K562 (cell line): ENCODE data around the gene TEX14. TPM values are rescaled to one million over a fixed set of nuclear protein-coding genes. Genes with fewer than 3 reads are reported as not detected.

Experiments
- CC2D1A ChIP-seq: fragments of 450-650 bp; IDR thresholded peaks from 2 replicates; pipeline ENCODE4 v1.6.1; 2017; ENCODE audit warnings: mild to moderate bottlenecking
- CHD4 ChIP-seq: fragments of 200-600 bp; sonication (generic); IDR thresholded peaks from 3 replicates; pipeline ENCODE4 v1.6.1; 2012; ENCODE audit warnings: low read depth, mild to moderate bottlenecking, mixed read lengths, low read length, inconsistent platforms; ENCODE audit not compliant: insufficient read depth, insufficient replicate concordance, poor library complexity, severe bottlenecking
- HEY1 ChIP-seq: fragments of 250-450 bp; sonication (Bioruptor Pico); IDR thresholded peaks from 2 replicates; pipeline ENCODE4 v1.5.0; 2020; ENCODE audit warnings: mild to moderate bottlenecking, moderate library complexity, borderline replicate concordance
- KDM2B ChIP-seq: fragments of 250-450 bp; sonication (Bioruptor Pico); IDR thresholded peaks from 2 replicates; pipeline ENCODE4 v1.8.0; 2021; ENCODE audit warnings: mild to moderate bottlenecking, moderate library complexity
- KDM4B ChIP-seq, 2 experiments: fragments of 450-650 bp in 1 of 2; sonication (generic) in 1 of 2; IDR thresholded peaks; 2 replicates each; pipeline ENCODE4 v1.6.1; 2016 to 2017; ENCODE audit warnings: borderline replicate concordance in 2 of 2, antibody characterized with exemption in 1 of 2, low read depth in 1 of 2, mild to moderate bottlenecking in 1 of 2
- LARP7 ChIP-seq: fragments of 450-650 bp; IDR thresholded peaks from 2 replicates; pipeline ENCODE4 v1.6.1; 2016
- NFE2 ChIP-seq: IDR thresholded peaks from 2 replicates; pipeline ENCODE4 v1.6.1; 2014; ENCODE audit warnings: antibody characterized with exemption, low read depth
- NFYB ChIP-seq: IDR thresholded peaks from 2 replicates; pipeline ENCODE4 v1.6.1; 2011; ENCODE audit warnings: mild to moderate bottlenecking, moderate library complexity; ENCODE audit not compliant: insufficient read length; ENCODE audit errors: extremely low read depth
- PML ChIP-seq: IDR thresholded peaks from 2 replicates; pipeline ENCODE4 v1.6.1; 2012; ENCODE audit warnings: low read length, inconsistent platforms
- POU5F1 ChIP-seq: fragments of 150-350 bp; IDR thresholded peaks from 2 replicates; pipeline ENCODE4 v1.6.1; 2014; ENCODE audit warnings: borderline replicate concordance, low read length, low read depth, mild to moderate bottlenecking; ENCODE audit not compliant: partially characterized antibody
- RBFOX2 ChIP-seq: fragments of 200-400 bp; formaldehyde crosslinking; IDR thresholded peaks from 2 replicates; pipeline ENCODE4 v1.6.1; 2017; ENCODE audit warnings: low read depth, mild to moderate bottlenecking, low read length, moderate library complexity
- RBM25 ChIP-seq: fragments of 200-400 bp; formaldehyde crosslinking; IDR thresholded peaks from 2 replicates; pipeline ENCODE4 v1.6.1; 2018; ENCODE audit warnings: low read length, low read depth, moderate library complexity; ENCODE audit not compliant: severe bottlenecking
- SRSF7 ChIP-seq: fragments of 200-400 bp; formaldehyde crosslinking; optimal IDR thresholded peaks from 2 replicates; pipeline ENCODE3; 2017; ENCODE audit warnings: mild to moderate bottlenecking, low read depth, low read length
- TCF7L2 ChIP-seq: fragments of 150-350 bp; IDR thresholded peaks from 2 replicates; pipeline ENCODE4 v1.6.1; 2016; ENCODE audit warnings: low read depth, mild to moderate bottlenecking, low read length, moderate library complexity
- ZNF316 ChIP-seq: fragments of 450-650 bp; IDR thresholded peaks from 2 replicates; pipeline ENCODE4 v1.6.1; 2016
- polyA plus RNA-seq, 8 experiments: library from polyadenylated mRNA; depleted of rRNA in 4 of 8; stranded (reverse) in 5 of 8; unstranded in 3 of 8; fragments of >200 nt; fragmentation: Nextera tagmentation in 2 of 8; fragmentation: Illumina TruSeq in 1 of 8; extraction: Ambion mirVana in 2 of 8; extraction: Trizol in 1 of 8; gene quantifications; 2 replicates each; pipeline versions ENCODE4 v1.2.1 to v1.2.3, GENCODE V29; 2011 to 2014; ENCODE audit warnings: inconsistent platforms in 1 of 8, missing spikeins in 1 of 8
- total RNA-seq, 7 experiments: library from RNA; depleted of rRNA in 6 of 7; stranded (reverse); fragments of >200 nt in 6 of 7; fragmentation: Illumina TruSeq in 2 of 7; extraction: Trizol in 2 of 7; gene quantifications; 2 replicates each; pipeline versions ENCODE4 v1.2.1 to v1.2.3, GENCODE V29; 2011 to 2021; ENCODE audit warnings: low replicate concordance in 1 of 7
- TF ChIP-seq, protein P1 (sequence below): sonication (generic); formaldehyde crosslinking; IDR thresholded peaks from 2 replicates; pipeline ENCODE4 v1.8.0; 2022; ENCODE audit warnings: missing genetic modification reagents, mild to moderate bottlenecking, borderline replicate concordance
- TF ChIP-seq, protein P2 (sequence below): fragments of 450-650 bp; formaldehyde crosslinking; IDR thresholded peaks from 2 replicates; pipeline ENCODE4 v1.4.0; 2020; ENCODE audit warnings: mild to moderate bottlenecking, moderate library complexity
- TF ChIP-seq, protein P3 (sequence below): fragments of 200-800 bp; sonication (Bioruptor generic); IDR thresholded peaks from 2 replicates; pipeline ENCODE4 v1.6.1; 2017; ENCODE audit warnings: missing genetic modification characterization, missing compliant biosample characterization
- TF ChIP-seq, protein P4 (sequence below): sonication (generic); formaldehyde crosslinking; IDR thresholded peaks from 2 replicates; pipeline ENCODE4 v1.8.1; 2022; ENCODE audit warnings: missing genetic modification reagents
- TF ChIP-seq, protein P5 (sequence below): fragments of 250-450 bp; sonication (Bioruptor Pico); IDR thresholded peaks from 2 replicates; pipeline ENCODE4 v1.8.0; 2021; ENCODE audit warnings: borderline replicate concordance, mild to moderate bottlenecking, moderate library complexity; ENCODE audit not compliant: poor library complexity, severe bottlenecking

TEX14 gene
- total and polyA plus RNA-seq, 9 of the 15 experiments (the other 6 are each of a cell fraction or from before 2014, with no cell fraction given): 0.05 to 0.12 (median 0.09) TPM; not detected in 1

DNA sequence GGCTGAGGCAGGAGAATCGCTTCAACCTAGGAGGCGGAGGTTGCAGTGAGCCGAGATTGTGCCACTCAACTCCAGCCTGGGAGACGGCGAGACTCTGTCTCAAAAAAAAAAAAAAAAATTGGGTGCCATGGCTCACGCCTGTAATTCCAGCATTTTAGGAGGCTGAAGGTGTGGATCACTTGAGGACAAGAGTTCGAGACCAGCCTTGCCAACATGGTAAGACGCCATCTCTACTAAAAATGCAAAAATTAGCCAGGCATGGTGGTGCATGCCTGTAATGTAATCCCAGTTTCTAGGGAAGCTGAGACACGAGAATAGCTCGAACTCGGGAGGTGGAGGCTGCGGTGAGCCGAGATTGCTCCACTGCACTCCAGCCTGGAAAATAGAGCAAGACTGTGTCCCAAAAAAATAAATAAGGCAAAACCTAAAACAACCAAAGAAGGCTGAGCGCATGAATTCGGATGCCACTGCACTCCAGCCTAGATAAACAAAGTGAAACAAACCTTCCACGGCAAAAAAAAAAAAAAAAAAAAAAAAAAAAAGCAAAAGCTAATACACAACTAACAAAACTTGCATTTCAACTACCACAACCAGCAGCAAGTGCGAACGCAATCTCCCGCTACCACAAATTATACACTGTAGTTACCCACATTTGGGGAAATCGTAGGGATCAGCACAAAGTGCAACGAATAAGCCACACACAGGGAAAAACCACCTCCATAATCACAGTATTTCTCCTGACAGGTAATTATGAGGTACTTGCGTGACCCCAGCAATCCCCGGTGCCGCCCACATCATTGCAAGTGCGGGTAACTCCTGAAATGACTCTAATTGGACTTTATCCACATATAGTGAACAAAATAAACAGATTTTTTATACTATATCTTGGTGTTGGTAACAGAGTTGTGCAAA is 25.6 kb downstream of the TEX14 start (continued):
- TF ChIP-seq, protein P1, sequence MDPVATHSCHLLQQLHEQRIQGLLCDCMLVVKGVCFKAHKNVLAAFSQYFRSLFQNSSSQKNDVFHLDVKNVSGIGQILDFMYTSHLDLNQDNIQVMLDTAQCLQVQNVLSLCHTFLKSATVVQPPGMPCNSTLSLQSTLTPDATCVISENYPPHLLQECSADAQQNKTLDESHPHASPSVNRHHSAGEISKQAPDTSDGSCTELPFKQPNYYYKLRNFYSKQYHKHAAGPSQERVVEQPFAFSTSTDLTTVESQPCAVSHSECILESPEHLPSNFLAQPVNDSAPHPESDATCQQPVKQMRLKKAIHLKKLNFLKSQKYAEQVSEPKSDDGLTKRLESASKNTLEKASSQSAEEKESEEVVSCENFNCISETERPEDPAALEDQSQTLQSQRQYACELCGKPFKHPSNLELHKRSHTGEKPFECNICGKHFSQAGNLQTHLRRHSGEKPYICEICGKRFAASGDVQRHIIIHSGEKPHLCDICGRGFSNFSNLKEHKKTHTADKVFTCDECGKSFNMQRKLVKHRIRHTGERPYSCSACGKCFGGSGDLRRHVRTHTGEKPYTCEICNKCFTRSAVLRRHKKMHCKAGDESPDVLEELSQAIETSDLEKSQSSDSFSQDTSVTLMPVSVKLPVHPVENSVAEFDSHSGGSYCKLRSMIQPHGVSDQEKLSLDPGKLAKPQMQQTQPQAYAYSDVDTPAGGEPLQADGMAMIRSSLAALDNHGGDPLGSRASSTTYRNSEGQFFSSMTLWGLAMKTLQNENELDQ: no peak
- TF ChIP-seq KDM4B (IDR thresholded peaks at IDR 0.05; ENCODE audit: borderline replicate concordance in 2 of 2, low read depth in 1 of 2) (peak in 1 of 2 experiments; percentile 94; a peak in 2 of 4 replicates), CHD4 (no peak), PML (peak; percentile 98), NFE2 (no peak), POU5F1 (no peak), RBFOX2 (peak; percentile 70), HEY1 (no peak), TCF7L2 (no peak), LARP7 (no peak), RBM25 (no peak), ZNF316 (peak; percentile 87), SRSF7 (no peak), KDM2B (no peak), CC2D1A (no peak), NFYB (no peak)
- TF ChIP-seq, protein P2, sequence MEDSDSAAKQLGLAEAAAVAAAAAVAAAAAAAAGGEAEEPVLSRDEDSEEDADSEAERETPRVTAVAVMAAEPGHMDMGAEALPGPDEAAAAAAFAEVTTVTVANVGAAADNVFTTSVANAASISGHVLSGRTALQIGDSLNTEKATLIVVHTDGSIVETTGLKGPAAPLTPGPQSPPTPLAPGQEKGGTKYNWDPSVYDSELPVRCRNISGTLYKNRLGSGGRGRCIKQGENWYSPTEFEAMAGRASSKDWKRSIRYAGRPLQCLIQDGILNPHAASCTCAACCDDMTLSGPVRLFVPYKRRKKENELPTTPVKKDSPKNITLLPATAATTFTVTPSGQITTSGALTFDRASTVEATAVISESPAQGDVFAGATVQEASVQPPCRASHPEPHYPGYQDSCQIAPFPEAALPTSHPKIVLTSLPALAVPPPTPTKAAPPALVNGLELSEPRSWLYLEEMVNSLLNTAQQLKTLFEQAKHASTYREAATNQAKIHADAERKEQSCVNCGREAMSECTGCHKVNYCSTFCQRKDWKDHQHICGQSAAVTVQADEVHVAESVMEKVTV (CRISPR knock-in tag): no peak
- TF ChIP-seq, protein P3, sequence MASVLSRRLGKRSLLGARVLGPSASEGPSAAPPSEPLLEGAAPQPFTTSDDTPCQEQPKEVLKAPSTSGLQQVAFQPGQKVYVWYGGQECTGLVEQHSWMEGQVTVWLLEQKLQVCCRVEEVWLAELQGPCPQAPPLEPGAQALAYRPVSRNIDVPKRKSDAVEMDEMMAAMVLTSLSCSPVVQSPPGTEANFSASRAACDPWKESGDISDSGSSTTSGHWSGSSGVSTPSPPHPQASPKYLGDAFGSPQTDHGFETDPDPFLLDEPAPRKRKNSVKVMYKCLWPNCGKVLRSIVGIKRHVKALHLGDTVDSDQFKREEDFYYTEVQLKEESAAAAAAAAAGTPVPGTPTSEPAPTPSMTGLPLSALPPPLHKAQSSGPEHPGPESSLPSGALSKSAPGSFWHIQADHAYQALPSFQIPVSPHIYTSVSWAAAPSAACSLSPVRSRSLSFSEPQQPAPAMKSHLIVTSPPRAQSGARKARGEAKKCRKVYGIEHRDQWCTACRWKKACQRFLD (CRISPR knock-in tag): no peak
- TF ChIP-seq, protein P4, sequence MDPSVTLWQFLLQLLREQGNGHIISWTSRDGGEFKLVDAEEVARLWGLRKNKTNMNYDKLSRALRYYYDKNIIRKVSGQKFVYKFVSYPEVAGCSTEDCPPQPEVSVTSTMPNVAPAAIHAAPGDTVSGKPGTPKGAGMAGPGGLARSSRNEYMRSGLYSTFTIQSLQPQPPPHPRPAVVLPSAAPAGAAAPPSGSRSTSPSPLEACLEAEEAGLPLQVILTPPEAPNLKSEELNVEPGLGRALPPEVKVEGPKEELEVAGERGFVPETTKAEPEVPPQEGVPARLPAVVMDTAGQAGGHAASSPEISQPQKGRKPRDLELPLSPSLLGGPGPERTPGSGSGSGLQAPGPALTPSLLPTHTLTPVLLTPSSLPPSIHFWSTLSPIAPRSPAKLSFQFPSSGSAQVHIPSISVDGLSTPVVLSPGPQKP (CRISPR knock-in tag): no peak
- TF ChIP-seq, protein P5, sequence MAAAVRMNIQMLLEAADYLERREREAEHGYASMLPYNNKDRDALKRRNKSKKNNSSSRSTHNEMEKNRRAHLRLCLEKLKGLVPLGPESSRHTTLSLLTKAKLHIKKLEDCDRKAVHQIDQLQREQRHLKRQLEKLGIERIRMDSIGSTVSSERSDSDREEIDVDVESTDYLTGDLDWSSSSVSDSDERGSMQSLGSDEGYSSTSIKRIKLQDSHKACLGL: no peak
